A549 (cell line): ENCODE results near the gene TRMT44. TPM values are rescaled to one million over a fixed set of nuclear protein-coding genes. Genes with fewer than 3 reads are reported as not detected.

ENCODE experiments used
- ATAC-seq, 2 experiments: fragments of 200-7000 bp in 1 of 2; fragments of >200 bp in 1 of 2; cut with Nextera tagmentation in 1 of 2; cut with Tn5 transposase in 1 of 2; 3 replicates each; pipeline versions ENCODE4 v1.8.0 to v1.9.1; 2018 to 2020; ENCODE audit warnings: mild to moderate bottlenecking in 1 of 2, moderate library complexity in 1 of 2
- CTCF ChIA-PET: fragments of 300-600 bp; sonication (Branson Sonifier 250); formaldehyde crosslinking; extraction: SDS; loops from one replicate; lab custom pipeline; 2021; ENCODE audit warnings: antibody characterized with exemption, inconsistent platforms; lab: Yijun Ruan, JAX
- POLR2A ChIA-PET: fragments of 350-600 bp; formaldehyde crosslinking; extraction: SDS; loops from one replicate; lab custom pipeline; 2021; ENCODE audit warnings: antibody characterized with exemption, inconsistent platforms; lab: Yijun Ruan, JAX
- DNase-seq, 2 experiments: peaks; one replicate each; pipeline versions ENCODE4 v3.0.0 to v3.0.0-alpha.2; 2011 to 2016; ENCODE audit warnings: low read depth in 1 of 2, low spot score in 1 of 2
- FAIRE-seq: peaks from 2 replicates; lab custom pipeline; 2011; peaks lifted over from hg19 to GRCh38; lab: Jason Lieb, UNC
- H3K27ac ChIP-seq, 2 experiments: fragments of >200 bp; sonication (Bioruptor Twin); formaldehyde crosslinking; 3 replicates each; pipeline ENCODE4 v1.5.1; 2016 to 2017
- H3K4me1 ChIP-seq: fragments of >200 bp; sonication (Bioruptor Twin); formaldehyde crosslinking; 3 replicates; pipeline ENCODE4 v1.6.1; 2016
- H3K4me2 ChIP-seq: fragments of >200 bp; sonication (Bioruptor Twin); formaldehyde crosslinking; 3 replicates; pipeline ENCODE4 v1.6.1; 2016
- H3K4me3 ChIP-seq: fragments of >200 bp; sonication (Bioruptor Twin); formaldehyde crosslinking; 3 replicates; pipeline ENCODE4 v1.5.1; 2016
- H3K9me3 ChIP-seq: fragments of >200 bp; sonication (Bioruptor Twin); formaldehyde crosslinking; 3 replicates; pipeline ENCODE4 v1.6.1; 2016
- BHLHE40 ChIP-seq: IDR thresholded peaks from 2 replicates; pipeline ENCODE4 v1.6.1; 2012; ENCODE audit warnings: low read depth, low read length, inconsistent platforms
- CEBPB ChIP-seq, 2 experiments: fragments of >200 bp in 1 of 2; sonication (Bioruptor Twin) in 1 of 2; formaldehyde crosslinking in 1 of 2; IDR thresholded peaks; 2 replicates each; pipeline ENCODE4 v1.6.1; 2012 to 2016
- CHD4 ChIP-seq: fragments of 200-600 bp; sonication (generic); IDR thresholded peaks from 2 replicates; pipeline ENCODE4 v1.6.1; 2016; ENCODE audit warnings: antibody characterized with exemption, mild to moderate bottlenecking, borderline replicate concordance
- EHF ChIP-seq: fragments of 250-450 bp; sonication (Bioruptor Pico); IDR thresholded peaks from 2 replicates; pipeline ENCODE4 v1.5.0; 2020; ENCODE audit warnings: mild to moderate bottlenecking
- EP300 ChIP-seq, 2 experiments: fragments of >200 bp; sonication (Bioruptor Twin); formaldehyde crosslinking; IDR thresholded peaks; 2 replicates in 1 of 2; 3 replicates in 1 of 2; pipeline ENCODE4 v1.6.1; 2016 to 2017
- FOSB ChIP-seq: fragments of 250-450 bp; sonication (Bioruptor Pico); IDR thresholded peaks from 2 replicates; pipeline ENCODE4 v1.5.0; 2020; ENCODE audit warnings: mild to moderate bottlenecking, moderate library complexity
- HOXB5 ChIP-seq: fragments of 250-450 bp; sonication (Bioruptor Pico); IDR thresholded peaks from 2 replicates; pipeline ENCODE4 v1.5.0; 2020; ENCODE audit warnings: mild to moderate bottlenecking, moderate library complexity
- JUNB ChIP-seq: fragments of >200 bp; sonication (Bioruptor Twin); formaldehyde crosslinking; IDR thresholded peaks from 2 replicates; pipeline ENCODE4 v1.6.1; 2016
- KDM1A ChIP-seq: fragments of 200-600 bp; sonication (generic); IDR thresholded peaks from 2 replicates; pipeline ENCODE4 v1.6.1; 2016; ENCODE audit warnings: low read depth, mild to moderate bottlenecking
- MAFK ChIP-seq: fragments of 450-650 bp; IDR thresholded peaks from 2 replicates; pipeline ENCODE4 v1.6.1; 2014; ENCODE audit not compliant: partially characterized antibody
- MAZ ChIP-seq: fragments of 150-350 bp; IDR thresholded peaks from 2 replicates; pipeline ENCODE4 v1.6.1; 2014; ENCODE audit warnings: antibody characterized with exemption, low read depth, low read length, borderline replicate concordance
- NFE2L2 ChIP-seq: fragments of 150-350 bp; conservative IDR thresholded peaks from 2 replicates; pipeline ENCODE4 v1.6.1; 2014; ENCODE audit warnings: low read length
- NPAS2 ChIP-seq: fragments of 250-450 bp; sonication (Bioruptor Pico); IDR thresholded peaks from 2 replicates; pipeline ENCODE4 v1.8.0; 2022; ENCODE audit warnings: mild to moderate bottlenecking, moderate library complexity, borderline replicate concordance
- POLR2A ChIP-seq: IDR thresholded peaks from 2 replicates; pipeline ENCODE4 v1.6.1; 2012; ENCODE audit warnings: mild to moderate bottlenecking, low read length
- RAD21 ChIP-seq, 2 experiments: fragments of >200 bp in 1 of 2; sonication (Bioruptor Twin) in 1 of 2; formaldehyde crosslinking in 1 of 2; IDR thresholded peaks in 1 of 2; conservative IDR thresholded peaks in 1 of 2; 2 replicates in 1 of 2; 3 replicates in 1 of 2; pipeline ENCODE4 v1.6.1; 2012 to 2018; ENCODE audit warnings: inconsistent platforms in 1 of 2
- RARB ChIP-seq: fragments of 250-450 bp; sonication (Bioruptor Pico); IDR thresholded peaks from 2 replicates; pipeline ENCODE4 v1.8.0; 2021; ENCODE audit warnings: mild to moderate bottlenecking, moderate library complexity
- RCOR1 ChIP-seq: fragments of 150-350 bp; IDR thresholded peaks from 2 replicates; pipeline ENCODE4 v1.6.1; 2014; ENCODE audit warnings: antibody characterized with exemption, low read length, low read depth
- RFX5 ChIP-seq: fragments of 450-650 bp; IDR thresholded peaks from 2 replicates; pipeline ENCODE4 v1.7.1; 2014; ENCODE audit warnings: antibody characterized with exemption, mild to moderate bottlenecking, moderate library complexity
- ZC3H11A ChIP-seq: fragments of 450-650 bp; IDR thresholded peaks from 2 replicates; pipeline ENCODE4 v1.6.1; 2014; ENCODE audit warnings: antibody characterized with exemption, mild to moderate bottlenecking
- ZFP36 ChIP-seq: fragments of 450-650 bp; IDR thresholded peaks from 2 replicates; pipeline ENCODE4 v1.6.1; 2014; ENCODE audit warnings: borderline replicate concordance; ENCODE audit not compliant: partially characterized antibody
- WGBS: methylation state at CpG from one replicate; pipeline ENCODE4 v1.1.6; 2017; ENCODE audit errors: missing lambda C conversion rate; 5-methylcytosine and 5-hydroxymethylcytosine counted together
- polyA plus RNA-seq, 4 experiments: library from polyadenylated mRNA; depleted of rRNA in 3 of 4; stranded (reverse); fragments of >200 nt; fragmentation: RNase III in 1 of 4; extraction: RNeasy Plus Mini Kit Qiagen cat#74134 plus additional on column Dnase treatment in 1 of 4; gene quantifications; 2 replicates in 3 of 4; 3 replicates in 1 of 4; pipeline ENCODE4 v1.2.3, GENCODE V29; 2011 to 2017
- TF ChIP-seq, protein P1 (sequence below): fragments of 450-650 bp; IDR thresholded peaks from 2 replicates; pipeline ENCODE4 v1.6.1; 2014; ENCODE audit warnings: antibody characterized with exemption
- TF ChIP-seq, protein P2 (sequence below): fragments of >200 bp; sonication (Bioruptor Twin); formaldehyde crosslinking; IDR thresholded peaks from 3 replicates; pipeline ENCODE4 v1.5.1; 2016
- TF ChIP-seq, protein P3 (sequence below): fragments of 150-350 bp; IDR thresholded peaks from 2 replicates; pipeline ENCODE4 v1.6.1; 2014; ENCODE audit warnings: low read depth, mild to moderate bottlenecking, low read length

The TRMT44 gene
- polyA plus RNA-seq, 2 of the 4 experiments (the other 2 are of a cell fraction) = 5.0 to 7.0 TPM

DNA sequence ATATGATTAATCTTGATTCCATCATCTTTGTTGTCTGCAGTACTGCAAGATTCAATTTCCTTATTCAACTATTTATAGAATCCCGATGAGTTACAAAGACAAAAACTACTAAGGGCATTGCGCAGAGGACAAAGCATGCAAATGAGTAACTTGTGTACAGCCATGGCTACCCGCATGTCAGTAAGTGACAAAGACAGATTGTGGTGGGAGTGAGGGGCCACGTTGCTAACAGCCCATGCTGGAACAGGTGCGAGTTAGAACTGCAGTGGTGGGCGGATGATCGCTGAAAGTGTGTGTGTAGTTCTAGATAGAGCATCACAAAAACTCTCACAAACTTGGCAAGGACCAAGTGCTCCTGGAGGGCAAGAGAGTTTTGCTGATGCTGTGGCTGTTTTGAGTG, 49.5 kb upstream of the TRMT44 start:
- Histone ChIP-seq H3K4me1 (peaks cover 28% of the 10 kb centered on the region), H3K4me2 (no peak overlapping the region), H3K9me3 (no peaks in the 10 kb centered on the region), H3K27ac (no peak overlapping the region), H3K4me3 (no peak overlapping the region)
- no peak for TF ChIP-seq MAZ
- no peak for TF ChIP-seq HOXB5
- TF ChIP-seq RARB (CRISPR knock-in tag) = no peak
- TF ChIP-seq RAD21 (conservative IDR thresholded peaks at IDR 0.05 in 1 of 2, IDR thresholded peaks at IDR 0.05 in 1 of 2) = no peak
- TF ChIP-seq BHLHE40 = no peak
- no peak for TF ChIP-seq ZC3H11A
- TF ChIP-seq JUNB = no peak
- no peak for TF ChIP-seq FOSB (CRISPR knock-in tag)
- no peak for TF ChIP-seq POLR2A
- TF ChIP-seq, protein P1, sequence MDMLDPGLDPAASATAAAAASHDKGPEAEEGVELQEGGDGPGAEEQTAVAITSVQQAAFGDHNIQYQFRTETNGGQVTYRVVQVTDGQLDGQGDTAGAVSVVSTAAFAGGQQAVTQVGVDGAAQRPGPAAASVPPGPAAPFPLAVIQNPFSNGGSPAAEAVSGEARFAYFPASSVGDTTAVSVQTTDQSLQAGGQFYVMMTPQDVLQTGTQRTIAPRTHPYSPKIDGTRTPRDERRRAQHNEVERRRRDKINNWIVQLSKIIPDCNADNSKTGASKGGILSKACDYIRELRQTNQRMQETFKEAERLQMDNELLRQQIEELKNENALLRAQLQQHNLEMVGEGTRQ = no peak
- TF ChIP-seq, protein P2, sequence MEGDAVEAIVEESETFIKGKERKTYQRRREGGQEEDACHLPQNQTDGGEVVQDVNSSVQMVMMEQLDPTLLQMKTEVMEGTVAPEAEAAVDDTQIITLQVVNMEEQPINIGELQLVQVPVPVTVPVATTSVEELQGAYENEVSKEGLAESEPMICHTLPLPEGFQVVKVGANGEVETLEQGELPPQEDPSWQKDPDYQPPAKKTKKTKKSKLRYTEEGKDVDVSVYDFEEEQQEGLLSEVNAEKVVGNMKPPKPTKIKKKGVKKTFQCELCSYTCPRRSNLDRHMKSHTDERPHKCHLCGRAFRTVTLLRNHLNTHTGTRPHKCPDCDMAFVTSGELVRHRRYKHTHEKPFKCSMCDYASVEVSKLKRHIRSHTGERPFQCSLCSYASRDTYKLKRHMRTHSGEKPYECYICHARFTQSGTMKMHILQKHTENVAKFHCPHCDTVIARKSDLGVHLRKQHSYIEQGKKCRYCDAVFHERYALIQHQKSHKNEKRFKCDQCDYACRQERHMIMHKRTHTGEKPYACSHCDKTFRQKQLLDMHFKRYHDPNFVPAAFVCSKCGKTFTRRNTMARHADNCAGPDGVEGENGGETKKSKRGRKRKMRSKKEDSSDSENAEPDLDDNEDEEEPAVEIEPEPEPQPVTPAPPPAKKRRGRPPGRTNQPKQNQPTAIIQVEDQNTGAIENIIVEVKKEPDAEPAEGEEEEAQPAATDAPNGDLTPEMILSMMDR = no peak
- no peak for TF ChIP-seq CEBPB (IDR thresholded peaks at IDR 0.05)
- no peak for TF ChIP-seq RCOR1
- TF ChIP-seq MAFK = no peak
- no peak for TF ChIP-seq EP300 (IDR thresholded peaks at IDR 0.05)
- TF ChIP-seq CHD4 = no peak
- TF ChIP-seq RFX5 = no peak
- ChIA-PET CTCF (interaction anchor here (1.2 to 7.2 kb wide), 4 partner anchors 8 to 149 kb away, joined by 3 to 30 read pairs (median 18); no protein-coding TSS in a partner anchor), POLR2A (no interaction called here)
- no peak for FAIRE-seq
- ATAC-seq = no peak
- WGBS = 87% methylated on average over 7 of the region's 7 CpGs
- no peak for DNase-seq

DNA sequence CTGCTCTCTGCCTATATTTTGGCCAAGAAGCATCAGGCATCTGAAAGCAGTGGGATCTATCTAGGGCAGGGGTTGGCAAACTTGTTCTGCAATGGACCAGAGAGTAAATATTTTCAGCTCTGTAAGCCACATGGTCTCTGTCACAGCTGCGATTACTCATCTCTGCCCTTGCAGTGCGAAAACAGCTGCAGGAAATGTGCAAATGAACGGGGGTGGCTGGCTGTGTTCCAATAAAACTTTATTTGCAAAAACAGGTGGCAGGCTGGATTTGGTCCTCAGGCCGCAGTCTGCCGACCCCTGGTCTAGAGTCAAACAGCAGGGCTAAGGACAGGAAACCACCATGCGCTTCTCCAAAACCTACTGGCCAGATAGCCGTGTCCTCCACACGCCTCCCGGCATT, 48.6 kb upstream of the TRMT44 start:
- 74% methylated on average over 9 of the region's 9 CpGs for WGBS
- FAIRE-seq (no peak), ATAC-seq (no peak), DNase-seq (no peak)
- TF ChIP-seq EHF (CRISPR knock-in tag) (no peak), ZFP36 (no peak), NPAS2 (CRISPR knock-in tag) (no peak), KDM1A (no peak), FOSB (CRISPR knock-in tag) (no peak), NFE2L2 (no peak)
- TF ChIP-seq, protein P3, sequence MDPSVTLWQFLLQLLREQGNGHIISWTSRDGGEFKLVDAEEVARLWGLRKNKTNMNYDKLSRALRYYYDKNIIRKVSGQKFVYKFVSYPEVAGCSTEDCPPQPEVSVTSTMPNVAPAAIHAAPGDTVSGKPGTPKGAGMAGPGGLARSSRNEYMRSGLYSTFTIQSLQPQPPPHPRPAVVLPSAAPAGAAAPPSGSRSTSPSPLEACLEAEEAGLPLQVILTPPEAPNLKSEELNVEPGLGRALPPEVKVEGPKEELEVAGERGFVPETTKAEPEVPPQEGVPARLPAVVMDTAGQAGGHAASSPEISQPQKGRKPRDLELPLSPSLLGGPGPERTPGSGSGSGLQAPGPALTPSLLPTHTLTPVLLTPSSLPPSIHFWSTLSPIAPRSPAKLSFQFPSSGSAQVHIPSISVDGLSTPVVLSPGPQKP = no peak
- ChIA-PET CTCF (interaction anchor here (1.1 to 20.7 kb wide), 4 partner anchors 9 to 149 kb away, joined by 3 to 270 read pairs (median 16); no protein-coding TSS in a partner anchor), POLR2A (no interaction called here)
- no peaks in the 10 kb centered on the region for H3K9me3 ChIP-seq
- H3K4me1 ChIP-seq = peaks cover 28% of the 10 kb centered on the region
- no peak overlapping the region for H3K4me3 ChIP-seq
- H3K4me2 ChIP-seq = no peak overlapping the region
- H3K27ac ChIP-seq = peak overlapping the region in 1 of 2 experiments; percentile 21; a peak in 1 of 6 replicates
